Stomach (tissue), 4 donors: Measurements from ENCODE around the gene TMBIM4.

ENCODE experiments used
- CTCF ChIP-seq, 7 experiments: fragments of 450-650 bp in 4 of 7; fragments of 200-600 bp in 3 of 7; sonication (generic) in 3 of 7; IDR thresholded peaks; one replicate each; pipeline ENCODE4 v1.5.1; 2016 to 2019; ENCODE audit warnings: antibody characterized with exemption in 7 of 7, control low read depth in 2 of 7, mild to moderate bottlenecking in 1 of 7
- POLR2AphosphoS5 ChIP-seq, 3 donors: sonication (generic); formaldehyde crosslinking; IDR thresholded peaks; one replicate each; pipeline ENCODE4 v1.6.1; 2016; ENCODE audit warnings: antibody characterized with exemption in 3 of 3

DNA sequence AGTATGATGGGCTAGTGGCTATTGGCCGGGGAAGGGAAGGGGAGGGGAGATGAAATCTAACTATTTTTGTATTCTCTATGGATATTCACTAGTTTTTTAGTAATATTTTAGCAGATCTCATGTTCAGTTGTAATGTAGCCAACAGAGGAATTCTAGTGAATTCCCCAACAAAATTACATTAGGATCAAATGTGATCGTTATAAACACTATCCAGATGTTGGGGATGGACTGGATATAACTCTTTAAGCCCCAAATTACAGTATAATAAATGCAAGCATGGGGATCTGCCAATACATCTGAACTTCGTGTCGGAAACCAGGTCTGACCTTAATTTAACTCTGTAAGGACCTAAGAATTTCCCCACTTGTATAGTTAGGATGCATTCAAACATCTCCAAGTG, 60.7 kb downstream of the TMBIM4 start:
- TF ChIP-seq CTCF (IDR thresholded peaks at IDR 0.05) (no peak), POLR2AphosphoS5 (IDR thresholded peaks at IDR 0.05) (no peak)
